ENCODE results near the gene ANKRA2. TPM values are rescaled to one million over a fixed set of nuclear protein-coding genes. Genes with fewer than 3 reads are reported as not detected.
A peak's percentile ranks its signal among the peaks of the same experiment; 100 is the strongest.

ANKRA2 gene
- total RNA-seq, 3 donors from 2014 or later (not counting 1 experiment from before 2014, with no cell fraction given) = 37.4 to 44.4 (median 41.9) TPM

- no peaks in the 10 kb centered on the region for H3K27me3 ChIP-seq (ENCODE audit: control insufficient read depth, insufficient read depth, low read length)
- intact Hi-C loops (cut with micrococcal nuclease) = no loop called here
- DNase-seq (no peak), ATAC-seq (no peak)
- Mint-ChIP-seq H3K27ac (no peak overlapping the region), H3K36me3 (peaks cover under 1% of the 10 kb centered on the region), H3K9me3 (no peaks in the 10 kb centered on the region), H3K27me3 (ENCODE audit: low read depth in 2 of 2) (peaks cover 8 to 11% of the 10 kb centered on the region in 2 donors), H3K4me3 (no peak overlapping the region), H3K4me1 (peaks cover 15 to 23% of the 10 kb centered on the region in 2 donors)
- no peaks in the 10 kb centered on the region for H3K9me3 ChIP-seq (ENCODE audit: control insufficient read depth, insufficient read depth, low read length)
- no peaks in the 10 kb centered on the region for H3K4me1 ChIP-seq (ENCODE audit: control insufficient read depth, insufficient read depth, low read length)
- no peaks in the 10 kb centered on the region for H3K36me3 ChIP-seq (ENCODE audit: control insufficient read depth, insufficient read depth, low read length)
- H3K4me3 ChIP-seq (ENCODE audit: low read length) = no peak overlapping the region
- TF ChIP-seq, protein P1, sequence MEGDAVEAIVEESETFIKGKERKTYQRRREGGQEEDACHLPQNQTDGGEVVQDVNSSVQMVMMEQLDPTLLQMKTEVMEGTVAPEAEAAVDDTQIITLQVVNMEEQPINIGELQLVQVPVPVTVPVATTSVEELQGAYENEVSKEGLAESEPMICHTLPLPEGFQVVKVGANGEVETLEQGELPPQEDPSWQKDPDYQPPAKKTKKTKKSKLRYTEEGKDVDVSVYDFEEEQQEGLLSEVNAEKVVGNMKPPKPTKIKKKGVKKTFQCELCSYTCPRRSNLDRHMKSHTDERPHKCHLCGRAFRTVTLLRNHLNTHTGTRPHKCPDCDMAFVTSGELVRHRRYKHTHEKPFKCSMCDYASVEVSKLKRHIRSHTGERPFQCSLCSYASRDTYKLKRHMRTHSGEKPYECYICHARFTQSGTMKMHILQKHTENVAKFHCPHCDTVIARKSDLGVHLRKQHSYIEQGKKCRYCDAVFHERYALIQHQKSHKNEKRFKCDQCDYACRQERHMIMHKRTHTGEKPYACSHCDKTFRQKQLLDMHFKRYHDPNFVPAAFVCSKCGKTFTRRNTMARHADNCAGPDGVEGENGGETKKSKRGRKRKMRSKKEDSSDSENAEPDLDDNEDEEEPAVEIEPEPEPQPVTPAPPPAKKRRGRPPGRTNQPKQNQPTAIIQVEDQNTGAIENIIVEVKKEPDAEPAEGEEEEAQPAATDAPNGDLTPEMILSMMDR (IDR thresholded peaks at IDR 0.05) = no peak
- H3K27ac ChIP-seq (ENCODE audit: low read length) = no peak overlapping the region
Observed at GRCh38 chr5:73607228-73607627, 41.8 kb upstream of the ANKRA2 start.

DNA sequence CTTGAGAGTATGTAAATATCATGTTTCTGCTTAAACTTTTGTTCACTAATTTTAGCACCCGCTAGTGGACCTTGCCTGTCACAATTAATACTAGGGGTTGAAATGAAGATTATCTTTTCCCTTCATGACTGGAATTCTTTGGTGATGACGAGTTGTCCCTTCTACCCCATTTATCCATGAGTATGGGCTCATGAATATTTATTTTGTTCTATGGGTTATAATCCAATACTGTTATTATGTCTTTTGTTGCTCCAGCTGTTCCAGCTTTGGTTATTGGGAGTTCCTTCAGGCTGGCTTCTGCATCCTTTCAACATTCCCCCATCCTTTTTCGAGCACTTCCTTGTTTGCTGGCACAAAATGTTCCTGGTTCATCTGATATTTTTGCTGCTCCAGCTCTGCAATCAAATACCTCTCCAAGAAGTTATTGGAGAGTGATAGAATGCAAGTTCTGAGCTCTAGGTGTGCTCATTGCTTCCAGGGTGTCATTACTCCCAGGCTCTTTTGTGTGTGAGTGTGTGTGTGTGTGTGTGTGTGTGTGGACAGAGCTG lies 40.8 kb upstream of the ANKRA2 start:
- Histone ChIP-seq H3K9me3 (ENCODE audit: control insufficient read depth, insufficient read depth, low read length) (no peaks in the 10 kb centered on the region), H3K27me3 (ENCODE audit: control insufficient read depth, insufficient read depth, low read length) (no peaks in the 10 kb centered on the region), H3K27ac (ENCODE audit: low read length) (no peak overlapping the region), H3K4me1 (ENCODE audit: control insufficient read depth, insufficient read depth, low read length) (no peaks in the 10 kb centered on the region), H3K4me3 (ENCODE audit: low read length) (no peak overlapping the region), H3K36me3 (ENCODE audit: control insufficient read depth, insufficient read depth, low read length) (no peaks in the 10 kb centered on the region)
- Mint-ChIP-seq H3K36me3 (peaks cover 9% of the 10 kb centered on the region), H3K27me3 (ENCODE audit: low read depth in 2 of 2) (peaks cover 7 to 8% of the 10 kb centered on the region in 2 donors), H3K9me3 (peaks cover 0 to 2% of the 10 kb centered on the region in 2 donors), H3K4me3 (no peak overlapping the region), H3K4me1 (peaks cover 15 to 23% of the 10 kb centered on the region in 2 donors), H3K27ac (no peak overlapping the region)
- 92% methylated on average over 1 of the region's 3 CpGs for WGBS (ENCODE audit: insufficient coverage)
- TF ChIP-seq, protein P1 (IDR thresholded peaks at IDR 0.05) = no peak
- DNase-seq (no peak), ATAC-seq (no peak)
- intact Hi-C loops (cut with micrococcal nuclease) = no loop called here

DNA sequence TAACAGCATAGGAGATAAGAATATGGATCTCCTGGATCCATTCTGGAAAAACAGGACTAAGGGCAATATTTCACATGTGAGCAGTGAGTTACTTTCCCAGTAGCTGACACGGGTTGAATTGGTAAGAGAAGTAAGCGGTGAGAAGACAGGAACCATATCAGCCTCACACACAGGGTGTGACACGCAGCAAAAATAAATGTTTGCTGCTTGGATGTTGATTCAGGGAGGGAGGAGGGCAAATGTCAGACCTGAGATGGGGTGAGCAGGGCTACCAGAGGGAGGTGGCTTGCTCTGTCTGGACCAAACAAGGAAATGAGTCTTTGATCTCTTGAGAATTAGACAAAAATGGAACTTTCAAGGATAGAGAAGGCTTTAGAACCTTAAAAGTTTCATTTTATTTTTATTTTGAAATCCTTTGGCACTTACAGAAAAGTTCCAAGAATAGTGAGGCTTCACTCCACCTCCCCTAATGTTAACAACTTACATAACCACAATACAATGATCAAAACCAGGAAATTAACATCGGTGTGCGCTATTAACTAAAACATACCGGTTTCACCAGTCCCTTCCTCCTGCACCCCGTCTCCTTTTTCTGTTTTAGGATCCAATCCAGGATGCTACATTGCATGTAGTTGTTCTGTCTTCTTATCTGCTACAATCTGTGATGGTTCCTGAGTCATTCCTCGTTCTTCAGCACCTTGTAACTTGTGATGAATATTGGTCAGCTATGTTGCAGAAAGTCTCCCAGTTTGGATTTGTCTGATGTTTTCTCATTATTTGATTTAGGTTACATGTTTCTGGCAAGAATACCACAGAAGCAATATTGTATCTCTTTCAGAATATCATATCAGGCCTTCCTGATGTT lies 40.0 kb upstream of the ANKRA2 start:
- Histone ChIP-seq H3K36me3 (ENCODE audit: control insufficient read depth, insufficient read depth, low read length) (no peaks in the 10 kb centered on the region), H3K27ac (ENCODE audit: low read length) (no peak overlapping the region), H3K4me3 (ENCODE audit: low read length) (no peak overlapping the region), H3K9me3 (ENCODE audit: control insufficient read depth, insufficient read depth, low read length) (no peaks in the 10 kb centered on the region), H3K4me1 (ENCODE audit: control insufficient read depth, insufficient read depth, low read length) (no peaks in the 10 kb centered on the region), H3K27me3 (ENCODE audit: control insufficient read depth, insufficient read depth, low read length) (no peaks in the 10 kb centered on the region)
- Mint-ChIP-seq H3K4me3 (no peak overlapping the region), H3K27ac (peak overlapping the region; percentile 6 to 53), H3K9me3 (peaks cover 0 to 2% of the 10 kb centered on the region in 2 donors), H3K27me3 (ENCODE audit: low read depth in 2 of 2) (peaks cover 2 to 6% of the 10 kb centered on the region in 2 donors), H3K4me1 (peaks cover 15 to 23% of the 10 kb centered on the region in 2 donors), H3K36me3 (peaks cover 9% of the 10 kb centered on the region)
- intact Hi-C loops (cut with micrococcal nuclease) = no loop called here
- DNase-seq (no peak), ATAC-seq (peak in 1 of 3 donors; percentile 36)
- TF ChIP-seq, protein P1 (IDR thresholded peaks at IDR 0.05) = no peak
- 94% methylated on average over 8 of the region's 8 CpGs for WGBS (ENCODE audit: insufficient coverage)
